GM18909 (cell line): Measurements from ENCODE around the gene HGD.
"Not testable (repeated sequence)": the region's sequence is repeated elsewhere in the genome, so short reads cannot be mapped to it uniquely, and the experiment has no call there.

Experiments
- ATAC-seq: cut with Tn5 transposase; IDR thresholded peaks from one replicate; pipeline ENCODE4 v1.9.1; 2021; ENCODE audit warnings: mild to moderate bottlenecking; ENCODE audit not compliant: unreplicated experiment, poor library complexity

The HGD gene

GRCh38 chr3:120641696-120642246, 40.3 kb downstream of the HGD start:
- ATAC-seq = no peak

GRCh38 chr3:120640231-120640630, 41.8 kb downstream of the HGD start:
- no peak for ATAC-seq

GRCh38 chr3:120638820-120639219, 43.2 kb downstream of the HGD start:
- not testable (repeated sequence) for ATAC-seq

GRCh38 chr3:120637851-120638559, 44.0 kb downstream of the HGD start:
- ATAC-seq = no peak

- ATAC-seq = no peak
Observed at GRCh38 chr3:120636795-120637401, 45.1 kb downstream of the HGD start.

GRCh38 chr3:120634539-120634938, 47.5 kb downstream of the HGD start:
- no peak for ATAC-seq

- no peak for ATAC-seq
Observed at GRCh38 chr3:120625159-120625586, 56.9 kb downstream of the HGD start.

GRCh38 chr3:120623727-120624093, 58.3 kb downstream of the HGD start:
- no peak for ATAC-seq

GRCh38 chr3:120622870-120623726, 58.9 kb downstream of the HGD start:
- no peak for ATAC-seq

- ATAC-seq = no peak
Observed at GRCh38 chr3:120622457-120622856, 59.6 kb downstream of the HGD start.

- ATAC-seq = not testable (repeated sequence)
Observed at GRCh38 chr3:120616745-120617144, 65.3 kb downstream of the HGD start.

- no peak for ATAC-seq
Observed at GRCh38 chr3:120615847-120616609, 66.0 kb downstream of the HGD start.

- no peak for ATAC-seq
Observed at GRCh38 chr3:120614765-120615164, 67.3 kb downstream of the HGD start.

- no peak for ATAC-seq
Observed at GRCh38 chr3:120608506-120608905, 73.5 kb downstream of the HGD start.

GRCh38 chr3:120604784-120605183, 77.3 kb downstream of the HGD start:
- ATAC-seq = no peak

- ATAC-seq = no peak
Observed at GRCh38 chr3:120604382-120604781, 77.7 kb downstream of the HGD start.

GRCh38 chr3:120602682-120603081, 79.4 kb downstream of the HGD start:
- no peak for ATAC-seq

- ATAC-seq = no peak
Observed at GRCh38 chr3:120601554-120601953, 80.5 kb downstream of the HGD start.

- no peak for ATAC-seq
Observed at GRCh38 chr3:120599211-120599610, 82.8 kb downstream of the HGD start.

GRCh38 chr3:120597445-120598049, 84.5 kb downstream of the HGD start:
- ATAC-seq = peak; percentile 63
